A375 (cell line): Measurements from ENCODE around the gene ERBIN. TPM values are rescaled to one million over a fixed set of nuclear protein-coding genes. Genes with fewer than 3 reads are reported as not detected.

Experiments used
- small RNA-seq: library from RNA; depleted of rRNA; stranded (forward); fragments of <200 nt; gene quantifications from one replicate; pipeline ENCODE3, GENCODE V24; 2014
- total RNA-seq: library from RNA; depleted of rRNA; stranded (reverse); fragments of >200 nt; shearing (Covaris generic); gene quantifications from 2 replicates; pipeline ENCODE4 v1.2.3, GENCODE V29; 2014; rRNA removed

The ERBIN gene, protein sequence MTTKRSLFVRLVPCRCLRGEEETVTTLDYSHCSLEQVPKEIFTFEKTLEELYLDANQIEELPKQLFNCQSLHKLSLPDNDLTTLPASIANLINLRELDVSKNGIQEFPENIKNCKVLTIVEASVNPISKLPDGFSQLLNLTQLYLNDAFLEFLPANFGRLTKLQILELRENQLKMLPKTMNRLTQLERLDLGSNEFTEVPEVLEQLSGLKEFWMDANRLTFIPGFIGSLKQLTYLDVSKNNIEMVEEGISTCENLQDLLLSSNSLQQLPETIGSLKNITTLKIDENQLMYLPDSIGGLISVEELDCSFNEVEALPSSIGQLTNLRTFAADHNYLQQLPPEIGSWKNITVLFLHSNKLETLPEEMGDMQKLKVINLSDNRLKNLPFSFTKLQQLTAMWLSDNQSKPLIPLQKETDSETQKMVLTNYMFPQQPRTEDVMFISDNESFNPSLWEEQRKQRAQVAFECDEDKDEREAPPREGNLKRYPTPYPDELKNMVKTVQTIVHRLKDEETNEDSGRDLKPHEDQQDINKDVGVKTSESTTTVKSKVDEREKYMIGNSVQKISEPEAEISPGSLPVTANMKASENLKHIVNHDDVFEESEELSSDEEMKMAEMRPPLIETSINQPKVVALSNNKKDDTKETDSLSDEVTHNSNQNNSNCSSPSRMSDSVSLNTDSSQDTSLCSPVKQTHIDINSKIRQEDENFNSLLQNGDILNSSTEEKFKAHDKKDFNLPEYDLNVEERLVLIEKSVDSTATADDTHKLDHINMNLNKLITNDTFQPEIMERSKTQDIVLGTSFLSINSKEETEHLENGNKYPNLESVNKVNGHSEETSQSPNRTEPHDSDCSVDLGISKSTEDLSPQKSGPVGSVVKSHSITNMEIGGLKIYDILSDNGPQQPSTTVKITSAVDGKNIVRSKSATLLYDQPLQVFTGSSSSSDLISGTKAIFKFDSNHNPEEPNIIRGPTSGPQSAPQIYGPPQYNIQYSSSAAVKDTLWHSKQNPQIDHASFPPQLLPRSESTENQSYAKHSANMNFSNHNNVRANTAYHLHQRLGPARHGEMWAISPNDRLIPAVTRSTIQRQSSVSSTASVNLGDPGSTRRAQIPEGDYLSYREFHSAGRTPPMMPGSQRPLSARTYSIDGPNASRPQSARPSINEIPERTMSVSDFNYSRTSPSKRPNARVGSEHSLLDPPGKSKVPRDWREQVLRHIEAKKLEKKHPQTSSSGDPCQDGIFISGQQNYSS (N-terminal part only)
- 76.3 and 86.6 TPM in 2 replicates for total RNA-seq

DNA sequence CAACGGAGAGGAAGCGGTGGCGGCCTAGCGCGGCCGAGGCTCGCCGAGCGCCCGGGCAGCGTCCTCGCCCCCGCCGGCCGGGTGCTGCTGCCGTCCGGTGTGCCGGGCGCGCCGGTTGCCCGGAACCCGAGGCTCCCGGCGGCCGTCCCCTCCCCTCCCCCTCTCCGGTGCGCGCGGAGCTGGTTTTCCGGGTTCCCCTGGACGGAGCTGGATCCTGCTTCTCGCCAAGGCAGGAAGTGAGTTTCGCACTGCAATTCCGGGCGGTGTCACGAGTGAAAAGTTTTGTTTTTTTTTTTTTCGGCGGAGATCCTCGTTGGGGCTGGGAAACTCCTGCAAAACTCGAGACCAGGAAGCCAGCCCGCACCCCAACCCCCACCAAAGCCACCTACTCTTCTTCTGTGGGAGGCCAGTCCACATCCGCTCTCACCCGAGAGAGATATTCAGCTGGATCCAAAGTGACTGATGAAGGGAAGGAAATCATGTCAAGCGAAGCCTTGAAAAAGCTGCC, at the start of gene ERBIN:
TSS of gene ERBIN (plus strand) at position 300 of the 508 bp plus-strand sequence. CDS start 66,144 bp downstream, outside the sequence.

Small RNA genes within 50 kb of the gene (small RNA-seq; reads per million reads assigned to genes)
- not detected for gene RF00598

Other genes with a start within 250 kb of the ERBIN start
- gene SGTB, start 204.5 kb upstream of the ERBIN start, total RNA-seq = 5.4 and 6.9 TPM in 2 replicates
- gene NLN, start 204.4 kb upstream of the ERBIN start, total RNA-seq = 14.4 and 16.9 TPM in 2 replicates
- gene SREK1, start 217.7 kb downstream of the ERBIN start, total RNA-seq = 131 and 187 TPM in 2 replicates